H9 (cell line): Measurements from ENCODE around the gene SERBP1. TPM values are rescaled to one million over a fixed set of nuclear protein-coding genes. Genes with fewer than 3 reads are reported as not detected.

Source experiments
- DNase-seq: peaks from one replicate; pipeline ENCODE4 v3.0.0-alpha.2; 2017
- H2AFZ ChIP-seq: one replicate; pipeline ENCODE4 v1.6.1; 2013; ENCODE audit warnings: mild to moderate bottlenecking, low read length, control low read depth, moderate library complexity
- H2AK5ac ChIP-seq: 2 replicates; pipeline ENCODE4 v1.6.1; 2013; ENCODE audit warnings: low read length, control low read depth, mixed read lengths; ENCODE audit not compliant: insufficient read length
- H2BK120ac ChIP-seq: one replicate; pipeline ENCODE4 v1.6.1; 2013; ENCODE audit warnings: low read depth, mild to moderate bottlenecking, low read length, control low read depth, inconsistent platforms; ENCODE audit not compliant: poor library complexity, severe bottlenecking
- H2BK12ac ChIP-seq: 2 replicates; pipeline ENCODE4 v1.6.1; 2013; ENCODE audit warnings: low read length, control low read depth, mixed read lengths, low read depth; ENCODE audit not compliant: insufficient read length
- H2BK15ac ChIP-seq: 2 replicates; pipeline ENCODE4 v1.6.1; 2013; ENCODE audit warnings: low read depth, low read length, control low read depth
- H2BK20ac ChIP-seq: one replicate; pipeline ENCODE4 v1.6.1; 2013; ENCODE audit warnings: low read depth, mild to moderate bottlenecking, low read length, control low read depth, inconsistent platforms; ENCODE audit not compliant: poor library complexity, severe bottlenecking
- H2BK5ac ChIP-seq: 2 replicates; pipeline ENCODE4 v1.6.1; 2013; ENCODE audit warnings: low read length, control low read depth, mixed read lengths; ENCODE audit not compliant: insufficient read length
- H3K14ac ChIP-seq: 2 replicates; pipeline ENCODE4 v1.6.1; 2013; ENCODE audit warnings: low read length, control low read depth; ENCODE audit not compliant: insufficient read depth
- H3K18ac ChIP-seq: 2 replicates; pipeline ENCODE4 v1.6.1; 2013; ENCODE audit warnings: low read depth, mild to moderate bottlenecking, mixed read lengths, low read length, control low read depth; ENCODE audit not compliant: insufficient read length
- H3K23ac ChIP-seq: 2 replicates; pipeline ENCODE4 v1.6.1; 2013; ENCODE audit warnings: low read length, control low read depth, mixed read lengths, low read depth; ENCODE audit not compliant: insufficient read length
- H3K23me2 ChIP-seq: 2 replicates; pipeline ENCODE4 v1.6.1; 2013; ENCODE audit warnings: low read depth, mild to moderate bottlenecking, mixed read lengths, low read length, control low read depth; ENCODE audit not compliant: insufficient read length, poor library complexity, severe bottlenecking
- H3K27ac ChIP-seq: 2 replicates; pipeline ENCODE4 v1.5.1; 2013; ENCODE audit warnings: low read length, control low read depth, mixed read lengths, low read depth; ENCODE audit not compliant: insufficient read length
- H3K27me3 ChIP-seq: 2 replicates; pipeline ENCODE4 v1.6.1; 2013; ENCODE audit warnings: low read length, control low read depth, inconsistent platforms; ENCODE audit not compliant: insufficient read depth
- H3K4ac ChIP-seq: 2 replicates; pipeline ENCODE4 v1.6.1; 2013; ENCODE audit warnings: low read depth, mild to moderate bottlenecking, control low read depth, inconsistent platforms, low read length, moderate library complexity
- H3K4me1 ChIP-seq: 2 replicates; pipeline ENCODE4 v1.6.1; 2013; ENCODE audit warnings: low read length, control low read depth, inconsistent platforms; ENCODE audit not compliant: insufficient read depth
- H3K4me2 ChIP-seq: 2 replicates; pipeline ENCODE4 v1.6.1; 2013; ENCODE audit warnings: low read length, control low read depth, mixed read lengths; ENCODE audit not compliant: insufficient read length, insufficient read depth
- H3K56ac ChIP-seq: 2 replicates; pipeline ENCODE4 v1.6.1; 2013; ENCODE audit warnings: low read depth, mild to moderate bottlenecking, mixed read lengths, low read length, control low read depth; ENCODE audit not compliant: insufficient read length
- H3K79me1 ChIP-seq: 2 replicates; pipeline ENCODE4 v1.6.1; 2013; ENCODE audit warnings: low read depth, mild to moderate bottlenecking, moderate library complexity, low read length, control low read depth, inconsistent platforms; ENCODE audit not compliant: insufficient read depth, poor library complexity, severe bottlenecking
- H3K79me2 ChIP-seq: 2 replicates; pipeline ENCODE4 v1.6.1; 2013; ENCODE audit warnings: low read length, control low read depth, inconsistent platforms; ENCODE audit not compliant: insufficient read depth
- H3K9ac ChIP-seq: 2 replicates; pipeline ENCODE4 v1.6.1; 2013; ENCODE audit warnings: low read length, control low read depth, mixed read lengths; ENCODE audit not compliant: insufficient read length; ENCODE audit errors: extremely low read depth
- H3K9me3 ChIP-seq: one replicate; pipeline ENCODE4 v1.6.1; 2013; ENCODE audit warnings: low read depth, low read length, inconsistent platforms; ENCODE audit not compliant: control insufficient read depth
- H3T11ph ChIP-seq: one replicate; pipeline ENCODE4 v1.6.1; 2013; ENCODE audit warnings: mild to moderate bottlenecking, low read length, control low read depth, inconsistent platforms
- H4K20me1 ChIP-seq: one replicate; pipeline ENCODE4 v1.6.1; 2013; ENCODE audit not compliant: control insufficient read depth, insufficient read length, insufficient read depth
- H4K5ac ChIP-seq: 2 replicates; pipeline ENCODE4 v1.6.1; 2013; ENCODE audit warnings: low read depth, mild to moderate bottlenecking, mixed read lengths, low read length, control low read depth; ENCODE audit not compliant: insufficient read length
- H4K8ac ChIP-seq: replicated peaks from 2 replicates; pipeline ENCODE4 v1.6.1; 2013; ENCODE audit warnings: low read length, control low read depth, mixed read lengths, low read depth; ENCODE audit not compliant: insufficient read length
- H4K91ac ChIP-seq: 2 replicates; pipeline ENCODE4 v1.6.1; 2013; ENCODE audit warnings: low read depth, mild to moderate bottlenecking, moderate library complexity, mixed read lengths, low read length, control low read depth; ENCODE audit not compliant: insufficient read length
- H3K27ac Mint-ChIP-seq, 3 experiments: 2 replicates in 2 of 3; 3 replicates in 1 of 3; pipeline ENCODE4 v1.8.0; 2020 to 2021; ENCODE audit warnings: mixed read lengths in 3 of 3, mild to moderate bottlenecking in 1 of 3, moderate library complexity in 1 of 3
- H3K27me3 Mint-ChIP-seq: 2 replicates; pipeline ENCODE4 v1.8.0; 2021; ENCODE audit warnings: low read depth, mild to moderate bottlenecking, moderate library complexity, mixed read lengths
- H3K36me3 Mint-ChIP-seq, 3 experiments: 2 replicates in 2 of 3; 3 replicates in 1 of 3; pipeline ENCODE4 v1.8.0; 2020 to 2021; ENCODE audit warnings: low read depth in 3 of 3, mixed read lengths in 3 of 3; ENCODE audit not compliant: insufficient read depth in 1 of 3
- H3K4me1 Mint-ChIP-seq, 2 experiments: 2 replicates each; pipeline ENCODE4 v1.8.0; 2020; ENCODE audit warnings: mixed read lengths in 2 of 2
- H3K4me3 Mint-ChIP-seq, 2 experiments: 2 replicates in 1 of 2; 3 replicates in 1 of 2; pipeline ENCODE4 v1.8.0; 2020 to 2021; ENCODE audit warnings: mild to moderate bottlenecking in 2 of 2, mixed read lengths in 2 of 2, moderate library complexity in 1 of 2
- H3K9me3 Mint-ChIP-seq, 2 experiments: 2 replicates in 1 of 2; 3 replicates in 1 of 2; pipeline ENCODE4 v1.8.0; 2020; ENCODE audit warnings: mild to moderate bottlenecking in 2 of 2, mixed read lengths in 2 of 2, moderate library complexity in 1 of 2
- CTCF ChIP-seq: fragments of 200-600 bp; sonication (generic); conservative IDR thresholded peaks from 3 replicates; pipeline ENCODE4 v1.8.0; 2021; ENCODE audit warnings: antibody characterized with exemption, mild to moderate bottlenecking
- WGBS: extraction: QIAGEN DNeasy Blood & Tissue Kit; methylation state at CpG from one replicate; pipeline ENCODE4 v1.1.7; 2013; ENCODE audit warnings: missing lambda C conversion rate, low lambda C conversion rate, mixed read lengths; ENCODE audit not compliant: insufficient read length; ENCODE audit errors: extremely low coverage; 5-methylcytosine and 5-hydroxymethylcytosine counted together
- total RNA-seq: library from RNA; stranded (reverse); gene quantifications from 2 replicates; pipeline ENCODE4 v1.2.1, GENCODE V29; 2021

Gene SERBP1
- total RNA-seq, 1 experiment from 2014 or later: 495 TPM

- Mint-ChIP-seq H3K4me3 (no peak overlapping the region), H3K27ac (0 out of 7 replicates have a peak overlapping the region, but pooled peaks of 1 of the 3 experiments have one; percentile 88), H3K36me3 (peaks cover 10 to 24% (median 23%) of the 10 kb centered on the region in 3 experiments), H3K9me3 (no peaks in the 10 kb centered on the region), H3K27me3 (no peaks in the 10 kb centered on the region), H3K4me1 (peaks cover 33 to 41% of the 10 kb centered on the region in 2 experiments)
- WGBS: no CpG with 5 or more reads among the region's 3 CpGs
- Histone ChIP-seq H3K9me3 (no peaks in the 10 kb centered on the region), H3K79me1 (no peaks in the 10 kb centered on the region), H3K56ac (no peak overlapping the region), H4K91ac (no peak overlapping the region), H3K27me3 (no peaks in the 10 kb centered on the region), H3K23me2 (no peaks in the 10 kb centered on the region), H4K20me1 (no peaks in the 10 kb centered on the region), H2BK5ac (no peak overlapping the region), H3K14ac (no peak overlapping the region), H2AK5ac (no peak overlapping the region), H2AFZ (no peak overlapping the region), H2BK20ac (no peak overlapping the region), H3K27ac (no peak overlapping the region), H3K79me2 (no peaks in the 10 kb centered on the region), H3K18ac (no peak overlapping the region), H4K5ac (no peak overlapping the region), H3K4me2 (no peak overlapping the region), H3K4me1 (peaks cover 6% of the 10 kb centered on the region), H2BK120ac (no peak overlapping the region), H3K4ac (no peak overlapping the region), H2BK15ac (no peak overlapping the region), H3K23ac (no peak overlapping the region), H3T11ph (no peak overlapping the region), H2BK12ac (no peak overlapping the region), H4K8ac (no peak overlapping the region), H3K9ac (no peak overlapping the region)
- no peak for DNase-seq
- TF ChIP-seq CTCF: no peak
Observed at GRCh38 chr1:67393737-67394136, 36.5 kb downstream of the SERBP1 start.
